Measurements from ENCODE around the gene CAP1. TPM values are rescaled to one million over a fixed set of nuclear protein-coding genes. Genes with fewer than 3 reads are reported as not detected.

The CAP1 gene
- total and polyA plus RNA-seq, 2 of the 13 experiments (the other 11 are each of a cell fraction or from before 2014, with no cell fraction given): 174 to 195 TPM

DNA sequence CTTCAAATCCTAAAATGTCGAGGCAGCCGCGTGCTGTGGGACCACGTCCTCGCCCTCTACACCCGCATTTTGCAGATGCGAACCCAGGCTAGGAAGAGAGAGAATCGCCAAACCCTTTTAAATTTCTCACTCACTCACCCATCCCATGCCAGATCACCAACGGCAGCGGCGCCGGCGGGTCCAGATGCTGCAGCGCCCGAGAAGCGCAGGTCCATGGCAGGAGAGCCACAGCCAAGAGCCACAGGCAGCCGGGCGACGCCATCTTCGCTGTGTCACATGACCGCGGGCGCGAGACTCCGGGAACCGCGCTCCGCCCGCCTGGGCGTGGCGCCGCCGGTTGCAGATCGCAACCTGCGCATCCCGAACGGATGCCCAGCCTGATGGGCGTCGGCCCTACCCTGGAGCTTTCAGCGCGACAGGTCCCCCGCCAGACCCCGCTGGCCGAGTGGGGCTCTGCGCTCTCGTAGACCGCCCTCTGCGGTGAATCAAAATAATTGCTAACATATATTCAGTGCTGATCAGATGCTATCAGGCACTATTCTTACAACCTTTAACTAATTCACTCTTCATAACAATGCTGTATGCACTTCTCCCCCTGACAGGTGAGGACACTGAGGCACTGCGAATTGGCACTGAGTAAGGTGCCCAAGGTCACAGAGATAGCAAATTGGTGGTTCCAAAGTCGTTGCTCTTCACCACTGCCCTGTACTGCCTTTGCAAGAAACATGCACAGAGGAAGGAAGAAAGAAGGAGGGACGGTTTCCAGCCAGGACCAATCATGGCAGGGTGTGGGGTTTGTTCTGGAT lies 56.7 kb downstream of the CAP1 start, which contains the start of gene PPT1 (continued):
- TF ChIP-seq ZNF430 (CRISPR knock-in tag; IDR thresholded peaks at IDR 0.05) (peak; percentile 86; the same call in 1 of the 2 replicates), ZNF775 (CRISPR knock-in tag; IDR thresholded peaks at IDR 0.05; ENCODE audit: borderline replicate concordance) (no peak), THYN1 (CRISPR knock-in tag; IDR thresholded peaks at IDR 0.05; ENCODE audit: borderline replicate concordance, low read depth) (no peak), ZNF678 (CRISPR knock-in tag; IDR thresholded peaks at IDR 0.05) (peak; percentile 96), ZNF772 (CRISPR knock-in tag; IDR thresholded peaks at IDR 0.05) (peak; percentile 68; the same call in 1 of the 2 replicates), ZNF891 (CRISPR knock-in tag; IDR thresholded peaks at IDR 0.05) (peak; percentile 70), KMT2B (CRISPR knock-in tag; IDR thresholded peaks at IDR 0.05) (peak; percentile 91), PITX1 (CRISPR knock-in tag; IDR thresholded peaks at IDR 0.05) (peak; percentile 79; the same call in 1 of the 2 replicates), POLR2AphosphoS5 (IDR thresholded peaks at IDR 0.05; ENCODE audit: low read depth, low read length) (peak; percentile 71), MED1 (CRISPR knock-in tag; IDR thresholded peaks at IDR 0.05) (no peak), ZBTB4 (CRISPR knock-in tag; IDR thresholded peaks at IDR 0.05; ENCODE audit: borderline replicate concordance) (no peak), BORCS8-MEF2B (CRISPR knock-in tag; IDR thresholded peaks at IDR 0.05) (peak; percentile 63), GATA4 (IDR thresholded peaks at IDR 0.05; ENCODE audit: borderline replicate concordance, low read depth) (no peak), ZNF768 (CRISPR knock-in tag; IDR thresholded peaks at IDR 0.05) (peak; percentile 84; the same call in 1 of the 2 replicates), ZNF546 (CRISPR knock-in tag; conservative IDR thresholded peaks at IDR 0.05) (peak; percentile 77; the same call in 1 of the 2 replicates), ATM (IDR thresholded peaks at IDR 0.05; ENCODE audit: borderline replicate concordance) (no peak), ZFP36L1 (CRISPR knock-in tag; IDR thresholded peaks at IDR 0.05) (peak; percentile 92), NBN (conservative IDR thresholded peaks at IDR 0.05) (no peak), NPAS2 (CRISPR knock-in tag; IDR thresholded peaks at IDR 0.05; ENCODE audit: borderline replicate concordance) (no peak), ZNF713 (CRISPR knock-in tag; IDR thresholded peaks at IDR 0.05) (0 out of 2 replicates have a peak, but pooled peaks have one; percentile 36)
- TF ChIP-seq, protein P1, sequence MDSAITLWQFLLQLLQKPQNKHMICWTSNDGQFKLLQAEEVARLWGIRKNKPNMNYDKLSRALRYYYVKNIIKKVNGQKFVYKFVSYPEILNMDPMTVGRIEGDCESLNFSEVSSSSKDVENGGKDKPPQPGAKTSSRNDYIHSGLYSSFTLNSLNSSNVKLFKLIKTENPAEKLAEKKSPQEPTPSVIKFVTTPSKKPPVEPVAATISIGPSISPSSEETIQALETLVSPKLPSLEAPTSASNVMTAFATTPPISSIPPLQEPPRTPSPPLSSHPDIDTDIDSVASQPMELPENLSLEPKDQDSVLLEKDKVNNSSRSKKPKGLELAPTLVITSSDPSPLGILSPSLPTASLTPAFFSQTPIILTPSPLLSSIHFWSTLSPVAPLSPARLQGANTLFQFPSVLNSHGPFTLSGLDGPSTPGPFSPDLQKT (CRISPR knock-in tag; IDR thresholded peaks at IDR 0.05; ENCODE audit: borderline replicate concordance): no peak
- TF ChIP-seq, protein P2, sequence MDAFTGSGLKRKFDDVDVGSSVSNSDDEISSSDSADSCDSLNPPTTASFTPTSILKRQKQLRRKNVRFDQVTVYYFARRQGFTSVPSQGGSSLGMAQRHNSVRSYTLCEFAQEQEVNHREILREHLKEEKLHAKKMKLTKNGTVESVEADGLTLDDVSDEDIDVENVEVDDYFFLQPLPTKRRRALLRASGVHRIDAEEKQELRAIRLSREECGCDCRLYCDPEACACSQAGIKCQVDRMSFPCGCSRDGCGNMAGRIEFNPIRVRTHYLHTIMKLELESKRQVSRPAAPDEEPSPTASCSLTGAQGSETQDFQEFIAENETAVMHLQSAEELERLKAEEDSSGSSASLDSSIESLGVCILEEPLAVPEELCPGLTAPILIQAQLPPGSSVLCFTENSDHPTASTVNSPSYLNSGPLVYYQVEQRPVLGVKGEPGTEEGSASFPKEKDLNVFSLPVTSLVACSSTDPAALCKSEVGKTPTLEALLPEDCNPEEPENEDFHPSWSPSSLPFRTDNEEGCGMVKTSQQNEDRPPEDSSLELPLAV (CRISPR knock-in tag; conservative IDR thresholded peaks at IDR 0.05; ENCODE audit: low read depth): no peak
- TF ChIP-seq, protein P3, sequence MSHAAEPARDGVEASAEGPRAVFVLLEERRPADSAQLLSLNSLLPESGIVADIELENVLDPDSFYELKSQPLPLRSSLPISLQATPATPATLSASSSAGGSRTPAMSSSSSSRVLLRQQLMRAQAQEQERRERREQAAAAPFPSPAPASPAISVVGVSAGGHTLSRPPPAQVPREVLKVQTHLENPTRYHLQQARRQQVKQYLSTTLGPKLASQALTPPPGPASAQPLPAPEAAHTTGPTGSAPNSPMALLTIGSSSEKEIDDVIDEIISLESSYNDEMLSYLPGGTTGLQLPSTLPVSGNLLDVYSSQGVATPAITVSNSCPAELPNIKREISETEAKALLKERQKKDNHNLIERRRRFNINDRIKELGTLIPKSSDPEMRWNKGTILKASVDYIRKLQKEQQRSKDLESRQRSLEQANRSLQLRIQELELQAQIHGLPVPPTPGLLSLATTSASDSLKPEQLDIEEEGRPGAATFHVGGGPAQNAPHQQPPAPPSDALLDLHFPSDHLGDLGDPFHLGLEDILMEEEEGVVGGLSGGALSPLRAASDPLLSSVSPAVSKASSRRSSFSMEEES (CRISPR knock-in tag; IDR thresholded peaks at IDR 0.05): peak; percentile 94
